Liver (tissue), 9 donors: ENCODE data around the gene NDUFC2. TPM values are rescaled to one million over a fixed set of nuclear protein-coding genes. Genes with fewer than 3 reads are reported as not detected.

Source experiments
- DNase-seq: peaks from one replicate; pipeline ENCODE4 v3.0.0-alpha.2; 2017; ENCODE audit warnings: low spot score
- H3K27ac ChIP-seq, 2 donors: one replicate each; pipeline ENCODE4 v1.7.0; 2013; ENCODE audit warnings: inconsistent platforms in 2 of 2, low read length in 2 of 2, control low read depth in 1 of 2, low read depth in 1 of 2, mild to moderate bottlenecking in 1 of 2
- H3K27me3 ChIP-seq, 4 donors: one replicate each; pipeline versions ENCODE4 v1.6.1 to v1.7.0; 2013; ENCODE audit warnings: low read length in 3 of 4, inconsistent platforms in 1 of 4, mild to moderate bottlenecking in 1 of 4, moderate library complexity in 1 of 4; ENCODE audit not compliant: control insufficient read depth in 4 of 4, insufficient read depth in 4 of 4
- H3K36me3 ChIP-seq, 4 donors: one replicate each; pipeline versions ENCODE4 v1.6.1 to v1.7.0; 2013; ENCODE audit warnings: low read length in 3 of 4, mild to moderate bottlenecking in 3 of 4, low read depth in 1 of 4, moderate library complexity in 1 of 4; ENCODE audit not compliant: control insufficient read depth in 4 of 4, insufficient read depth in 3 of 4
- H3K4me1 ChIP-seq, 4 donors: one replicate each; pipeline versions ENCODE4 v1.6.1 to v1.7.0; 2013; ENCODE audit warnings: low read length in 3 of 4, mild to moderate bottlenecking in 3 of 4, moderate library complexity in 1 of 4; ENCODE audit not compliant: control insufficient read depth in 4 of 4, insufficient read depth in 4 of 4
- H3K4me3 ChIP-seq, 3 donors: one replicate each; pipeline versions ENCODE4 v1.6.1 to v1.7.0; 2013; ENCODE audit warnings: low read length in 3 of 3, control low read depth in 1 of 3, low read depth in 1 of 3, mild to moderate bottlenecking in 1 of 3
- H3K9ac ChIP-seq, 2 donors: one replicate each; pipeline ENCODE4 v1.7.0; 2013; ENCODE audit warnings: low read length in 2 of 2, mild to moderate bottlenecking in 2 of 2, moderate library complexity in 2 of 2, control low read depth in 1 of 2, low read depth in 1 of 2
- H3K9me3 ChIP-seq, 4 donors: one replicate each; pipeline versions ENCODE4 v1.6.1 to v1.7.0; 2013; ENCODE audit warnings: low read length in 3 of 4; ENCODE audit not compliant: control insufficient read depth in 4 of 4
- CTCF ChIP-seq: fragments of 150-350 bp; IDR thresholded peaks from 2 replicates; pipeline ENCODE4 v1.5.1; 2017; ENCODE audit warnings: improper control_type of control experiment, low read depth, low read length; ENCODE audit not compliant: missing input control
- EGR1 ChIP-seq, 2 donors: IDR thresholded peaks; 2 replicates each; pipeline ENCODE4 v1.6.1; 2016 to 2018; ENCODE audit warnings: antibody characterized with exemption in 2 of 2, low read depth in 2 of 2
- FOXA1 ChIP-seq: IDR thresholded peaks from 2 replicates; pipeline ENCODE4 v1.6.1; 2016; ENCODE audit warnings: antibody characterized with exemption
- FOXA2 ChIP-seq: IDR thresholded peaks from 2 replicates; pipeline ENCODE4 v1.6.1; 2016; ENCODE audit warnings: antibody characterized with exemption
- GABPA ChIP-seq, 2 donors: IDR thresholded peaks in 1 of 2; conservative IDR thresholded peaks in 1 of 2; 2 replicates each; pipeline ENCODE4 v1.6.1; 2016; ENCODE audit warnings: antibody characterized with exemption in 2 of 2, mild to moderate bottlenecking in 1 of 2, moderate library complexity in 1 of 2
- HNF4A ChIP-seq, 2 donors: conservative IDR thresholded peaks; 2 replicates each; pipeline ENCODE4 v1.6.1; 2016; ENCODE audit warnings: antibody characterized with exemption in 2 of 2, mild to moderate bottlenecking in 2 of 2
- HNF4G ChIP-seq: IDR thresholded peaks from 2 replicates; pipeline ENCODE4 v1.6.1; 2016; ENCODE audit warnings: antibody characterized with exemption
- JUND ChIP-seq, 2 donors: IDR thresholded peaks; 2 replicates each; pipeline ENCODE4 v1.6.1; 2016; ENCODE audit warnings: antibody characterized with exemption in 2 of 2
- NR2F2 ChIP-seq: IDR thresholded peaks from 2 replicates; pipeline ENCODE4 v1.6.1; 2016; ENCODE audit warnings: antibody characterized with exemption
- RAD21 ChIP-seq, 2 donors: IDR thresholded peaks; 2 replicates each; pipeline ENCODE4 v1.6.1; 2016; ENCODE audit warnings: antibody characterized with exemption in 2 of 2, mild to moderate bottlenecking in 2 of 2
- RXRA ChIP-seq, 2 donors: IDR thresholded peaks; 2 replicates each; pipeline ENCODE4 v1.6.1; 2017 to 2018; ENCODE audit warnings: antibody characterized with exemption in 2 of 2, mild to moderate bottlenecking in 1 of 2
- SP1 ChIP-seq: IDR thresholded peaks from 2 replicates; pipeline ENCODE4 v1.6.1; 2018; ENCODE audit warnings: antibody characterized with exemption, mild to moderate bottlenecking
- TAF1 ChIP-seq: conservative IDR thresholded peaks from 2 replicates; pipeline ENCODE4 v1.6.1; 2016; ENCODE audit warnings: antibody characterized with exemption, mild to moderate bottlenecking
- YY1 ChIP-seq: IDR thresholded peaks from 2 replicates; pipeline ENCODE4 v1.6.1; 2016; ENCODE audit warnings: antibody characterized with exemption, mild to moderate bottlenecking
- ZBTB33 ChIP-seq: IDR thresholded peaks from 2 replicates; pipeline ENCODE4 v1.6.1; 2016; ENCODE audit warnings: antibody characterized with exemption
- WGBS: extraction: QIAGEN DNeasy Blood & Tissue Kit; methylation state at CpG from one replicate; pipeline ENCODE4 v1.1.7; 2013; 5-methylcytosine and 5-hydroxymethylcytosine counted together
- polyA plus RNA-seq, 2 donors: library from polyadenylated mRNA; stranded (reverse) in 1 of 2; unstranded in 1 of 2; fragments of 200-250 nt in 1 of 2; fragments of >200 nt in 1 of 2; fragmentation: Nextera tagmentation in 1 of 2; extraction: Ambion mirVana in 1 of 2; gene quantifications; one replicate each; pipeline versions ENCODE4 v1.2.1 to v1.2.3, GENCODE V29; 2013 to 2015
- total RNA-seq, 2 donors: library from RNA; depleted of rRNA; stranded (reverse); fragments of >200 nt; gene quantifications; one replicate each; pipeline ENCODE4 v1.2.3, GENCODE V29; 2014
- TF ChIP-seq, protein P1 (sequence below): IDR thresholded peaks from 2 replicates; pipeline ENCODE4 v1.6.1; 2016; ENCODE audit warnings: antibody characterized with exemption
- TF ChIP-seq, protein P2 (sequence below): IDR thresholded peaks from 2 replicates; pipeline ENCODE4 v1.6.1; 2016; ENCODE audit warnings: antibody characterized with exemption
- TF ChIP-seq, protein P3 (sequence below): IDR thresholded peaks from 2 replicates; pipeline ENCODE4 v1.6.1; 2016; ENCODE audit warnings: antibody characterized with exemption, mild to moderate bottlenecking
- donor health status: healthy.
- donor health status: healthy.
- donor health status: healthy.
- donor health status: healthy.
- donor health status: healthy.

The NDUFC2 gene
- total and polyA plus RNA-seq, 4 donors = 86.9 to 783 (median 199) TPM

GRCh38 chr11:78037825-78038620, 41.6 kb downstream of the NDUFC2 start:
- no peak for DNase-seq
- WGBS = 52% methylated on average over 9 of the region's 9 CpGs
- peak in 1 of 2 donors; percentile 65 for TF ChIP-seq HNF4A (conservative IDR thresholded peaks at IDR 0.05)
- no peak for TF ChIP-seq NR2F2
- no peak for TF ChIP-seq FOXA1
- TF ChIP-seq RXRA (IDR thresholded peaks at IDR 0.05) = peak in 1 of 2 donors; percentile 27
- peak; percentile 32 for TF ChIP-seq YY1
- Histone ChIP-seq H3K4me1 (peaks cover 13 to 35% (median 28%) of the 10 kb centered on the region in 4 donors), H3K4me3 (no peak overlapping the region), H3K9me3 (no peaks in the 10 kb centered on the region), H3K36me3 (no peaks in the 10 kb centered on the region), H3K27me3 (no peaks in the 10 kb centered on the region), H3K9ac (no peak overlapping the region), H3K27ac (peak overlapping the region; percentile 78 to 80)

- Histone ChIP-seq H3K27me3 (no peaks in the 10 kb centered on the region), H3K36me3 (no peaks in the 10 kb centered on the region), H3K27ac (peak overlapping the region; percentile 50 to 86), H3K9ac (no peak overlapping the region), H3K4me1 (peaks cover 13 to 36% (median 30%) of the 10 kb centered on the region in 4 donors), H3K9me3 (no peaks in the 10 kb centered on the region), H3K4me3 (no peak overlapping the region)
- TF ChIP-seq HNF4G = peak; percentile 60
- TF ChIP-seq FOXA2 = no peak
- peak; percentile 16 to 23 for TF ChIP-seq RAD21 (IDR thresholded peaks at IDR 0.05)
- TF ChIP-seq EGR1 (IDR thresholded peaks at IDR 0.05; ENCODE audit: low read depth in 2 of 2) = peak in 1 of 2 donors; percentile 42
- TF ChIP-seq TAF1 = peak; percentile 17
- peak; percentile 90 for TF ChIP-seq SP1
- TF ChIP-seq JUND (IDR thresholded peaks at IDR 0.05) = peak in 1 of 2 donors; percentile 20
- no peak for TF ChIP-seq FOXA1
- TF ChIP-seq HNF4A (conservative IDR thresholded peaks at IDR 0.05) = peak; percentile 74 to 78
- TF ChIP-seq, protein P1, sequence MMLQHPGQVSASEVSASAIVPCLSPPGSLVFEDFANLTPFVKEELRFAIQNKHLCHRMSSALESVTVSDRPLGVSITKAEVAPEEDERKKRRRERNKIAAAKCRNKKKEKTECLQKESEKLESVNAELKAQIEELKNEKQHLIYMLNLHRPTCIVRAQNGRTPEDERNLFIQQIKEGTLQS = no peak
- TF ChIP-seq CTCF = no peak
- no peak for TF ChIP-seq NR2F2
- peak in 1 of 2 donors; percentile 51 for TF ChIP-seq GABPA (IDR thresholded peaks at IDR 0.05 in 1 of 2, conservative IDR thresholded peaks at IDR 0.05 in 1 of 2)
- TF ChIP-seq, protein P2, sequence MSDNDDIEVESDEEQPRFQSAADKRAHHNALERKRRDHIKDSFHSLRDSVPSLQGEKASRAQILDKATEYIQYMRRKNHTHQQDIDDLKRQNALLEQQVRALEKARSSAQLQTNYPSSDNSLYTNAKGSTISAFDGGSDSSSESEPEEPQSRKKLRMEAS = no peak
- TF ChIP-seq, protein P3, sequence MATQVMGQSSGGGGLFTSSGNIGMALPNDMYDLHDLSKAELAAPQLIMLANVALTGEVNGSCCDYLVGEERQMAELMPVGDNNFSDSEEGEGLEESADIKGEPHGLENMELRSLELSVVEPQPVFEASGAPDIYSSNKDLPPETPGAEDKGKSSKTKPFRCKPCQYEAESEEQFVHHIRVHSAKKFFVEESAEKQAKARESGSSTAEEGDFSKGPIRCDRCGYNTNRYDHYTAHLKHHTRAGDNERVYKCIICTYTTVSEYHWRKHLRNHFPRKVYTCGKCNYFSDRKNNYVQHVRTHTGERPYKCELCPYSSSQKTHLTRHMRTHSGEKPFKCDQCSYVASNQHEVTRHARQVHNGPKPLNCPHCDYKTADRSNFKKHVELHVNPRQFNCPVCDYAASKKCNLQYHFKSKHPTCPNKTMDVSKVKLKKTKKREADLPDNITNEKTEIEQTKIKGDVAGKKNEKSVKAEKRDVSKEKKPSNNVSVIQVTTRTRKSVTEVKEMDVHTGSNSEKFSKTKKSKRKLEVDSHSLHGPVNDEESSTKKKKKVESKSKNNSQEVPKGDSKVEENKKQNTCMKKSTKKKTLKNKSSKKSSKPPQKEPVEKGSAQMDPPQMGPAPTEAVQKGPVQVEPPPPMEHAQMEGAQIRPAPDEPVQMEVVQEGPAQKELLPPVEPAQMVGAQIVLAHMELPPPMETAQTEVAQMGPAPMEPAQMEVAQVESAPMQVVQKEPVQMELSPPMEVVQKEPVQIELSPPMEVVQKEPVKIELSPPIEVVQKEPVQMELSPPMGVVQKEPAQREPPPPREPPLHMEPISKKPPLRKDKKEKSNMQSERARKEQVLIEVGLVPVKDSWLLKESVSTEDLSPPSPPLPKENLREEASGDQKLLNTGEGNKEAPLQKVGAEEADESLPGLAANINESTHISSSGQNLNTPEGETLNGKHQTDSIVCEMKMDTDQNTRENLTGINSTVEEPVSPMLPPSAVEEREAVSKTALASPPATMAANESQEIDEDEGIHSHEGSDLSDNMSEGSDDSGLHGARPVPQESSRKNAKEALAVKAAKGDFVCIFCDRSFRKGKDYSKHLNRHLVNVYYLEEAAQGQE = peak; percentile 59
- peak; percentile 39 for TF ChIP-seq ZBTB33
- peak; percentile 76 to 85 for TF ChIP-seq RXRA (IDR thresholded peaks at IDR 0.05)
- TF ChIP-seq YY1 = peak; percentile 59
- 27% methylated on average over 3 of the region's 3 CpGs for WGBS
- no peak for DNase-seq
Measured at GRCh38 chr11:78037056-78037455, 42.6 kb downstream of the NDUFC2 start.
